ENCODE data around the gene OXNAD1. TPM values are rescaled to one million over a fixed set of nuclear protein-coding genes. Genes with fewer than 3 reads are reported as not detected.
A peak's percentile ranks its signal among the peaks of the same experiment; 100 is the strongest.

The OXNAD1 gene
- total and polyA plus RNA-seq, 2 donors (not counting 1 experiment from before 2014, with no cell fraction given): 6.4 to 10.4 TPM

DNA sequence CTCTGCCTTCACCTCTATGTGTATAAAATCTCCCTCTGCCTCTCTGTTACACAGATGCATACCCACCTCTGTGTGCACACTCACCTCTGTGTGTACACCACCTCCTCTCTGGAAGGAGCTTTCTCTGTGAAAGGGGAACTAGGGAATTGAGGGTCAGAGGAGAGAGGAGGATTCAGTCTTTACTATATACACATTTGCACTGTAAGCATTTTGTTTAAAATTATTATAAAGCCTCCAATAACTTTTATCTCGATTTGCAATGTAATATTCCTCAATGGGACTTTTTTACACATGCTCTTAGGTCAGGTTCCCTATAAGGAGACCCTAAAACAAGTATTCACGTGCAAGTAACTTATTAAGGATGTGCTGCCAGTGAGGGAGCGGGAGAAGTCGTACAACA lies 82.5 kb downstream of the OXNAD1 start:
- H3K27ac ChIP-seq (ENCODE audit: insufficient read depth, low read length): no peak overlapping the region
- H3K9ac ChIP-seq (ENCODE audit: insufficient read depth, low read length): no peak overlapping the region
- H3K79me2 ChIP-seq (ENCODE audit: control insufficient read depth, insufficient read depth, low read length): no peaks in the 10 kb centered on the region
- no peaks in the 10 kb centered on the region for H3K9me3 ChIP-seq (ENCODE audit: control insufficient read depth, insufficient read depth, low read depth, low read length)
- no peaks in the 10 kb centered on the region for H4K20me1 ChIP-seq (ENCODE audit: control insufficient read depth, extremely low read depth, insufficient read depth, low read length)
- no peaks in the 10 kb centered on the region for H3K27me3 ChIP-seq (ENCODE audit: control insufficient read depth, insufficient read depth, low read length)
- no peak overlapping the region for H2AFZ ChIP-seq (ENCODE audit: low read length)
- DNase-seq (ENCODE audit: low read depth in 2 of 2): no peak
- peaks cover 13% of the 10 kb centered on the region for H3K4me1 ChIP-seq (ENCODE audit: control insufficient read depth, extremely low read depth, insufficient read depth, low read length)
- no peak overlapping the region for H3K4me2 ChIP-seq (ENCODE audit: extremely low read depth, insufficient read depth, low read length)
- TF ChIP-seq CTCF (conservative IDR thresholded peaks at IDR 0.05 in 1 of 2, IDR thresholded peaks at IDR 0.05 in 1 of 2; ENCODE audit: low read depth in 1 of 2, low read length in 2 of 2) (no peak), EZH2 (IDR thresholded peaks at IDR 0.05; ENCODE audit: low read length, missing control alignments) (no peak)
- no peak overlapping the region for H3K4me3 ChIP-seq (replicated peaks in 1 of 4; ENCODE audit: control extremely low read depth in 1 of 4, insufficient read depth in 1 of 4, low read depth in 3 of 4, low read length in 4 of 4)
- H3K36me3 ChIP-seq (ENCODE audit: control insufficient read depth, insufficient read depth, low read length): no peaks in the 10 kb centered on the region

GRCh38 chr3:16349986-16350596 lies 85.1 kb downstream of the OXNAD1 start:
- peak; percentile 78 to 79 for DNase-seq (ENCODE audit: low read depth in 2 of 2)
- no peak overlapping the region for H2AFZ ChIP-seq (ENCODE audit: low read length)
- H3K4me3 ChIP-seq (replicated peaks in 1 of 4; ENCODE audit: control extremely low read depth in 1 of 4, insufficient read depth in 1 of 4, low read depth in 3 of 4, low read length in 4 of 4): no peak overlapping the region
- H3K36me3 ChIP-seq (ENCODE audit: control insufficient read depth, insufficient read depth, low read length): no peaks in the 10 kb centered on the region
- H4K20me1 ChIP-seq (ENCODE audit: control insufficient read depth, extremely low read depth, insufficient read depth, low read length): no peaks in the 10 kb centered on the region
- H3K4me1 ChIP-seq (ENCODE audit: control insufficient read depth, extremely low read depth, insufficient read depth, low read length): peaks cover 13% of the 10 kb centered on the region
- no peak overlapping the region for H3K9ac ChIP-seq (ENCODE audit: insufficient read depth, low read length)
- TF ChIP-seq CTCF (conservative IDR thresholded peaks at IDR 0.05 in 1 of 2, IDR thresholded peaks at IDR 0.05 in 1 of 2; ENCODE audit: low read depth in 1 of 2, low read length in 2 of 2) (no peak), EZH2 (IDR thresholded peaks at IDR 0.05; ENCODE audit: low read length, missing control alignments) (no peak)
- no peaks in the 10 kb centered on the region for H3K9me3 ChIP-seq (ENCODE audit: control insufficient read depth, insufficient read depth, low read depth, low read length)
- H3K27me3 ChIP-seq (ENCODE audit: control insufficient read depth, insufficient read depth, low read length): no peaks in the 10 kb centered on the region
- H3K27ac ChIP-seq (ENCODE audit: insufficient read depth, low read length): peak overlapping the region; percentile 4
- no peaks in the 10 kb centered on the region for H3K79me2 ChIP-seq (ENCODE audit: control insufficient read depth, insufficient read depth, low read length)
- no peak overlapping the region for H3K4me2 ChIP-seq (ENCODE audit: extremely low read depth, insufficient read depth, low read length)

DNA sequence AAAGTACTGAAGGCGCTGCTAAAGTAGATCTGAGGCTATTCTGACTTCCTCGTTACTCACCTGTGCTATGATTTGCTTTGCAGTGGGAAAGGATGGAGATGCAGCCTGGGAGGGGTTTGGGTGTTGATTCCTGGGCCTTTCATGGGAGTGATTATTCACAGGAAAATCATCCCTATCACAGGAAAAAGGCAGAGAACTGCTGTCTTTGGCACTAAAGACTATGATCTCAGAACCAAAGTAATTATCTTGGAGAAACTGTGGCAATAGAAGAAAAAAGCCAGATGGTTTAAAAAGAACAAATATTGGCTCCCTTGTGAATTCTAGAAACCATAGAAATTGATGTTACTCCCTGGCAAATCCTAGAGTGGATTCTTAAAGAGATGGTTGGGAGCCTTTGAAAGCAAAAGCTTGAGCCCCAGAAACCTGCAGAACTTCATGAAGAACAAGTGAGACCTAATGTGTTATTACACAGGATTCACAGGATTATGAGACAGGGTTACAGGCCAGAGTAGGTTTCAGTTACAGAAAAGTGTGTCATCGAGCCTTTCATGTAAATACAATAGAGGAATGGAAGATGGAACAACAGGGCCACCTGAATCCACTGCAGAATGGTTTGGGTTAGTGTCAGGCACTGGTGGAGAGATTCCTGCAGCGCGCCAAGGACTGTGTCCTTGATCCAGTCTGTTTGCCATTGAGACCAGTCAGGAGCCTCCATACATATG lies 85.7 kb downstream of the OXNAD1 start:
- H3K9ac ChIP-seq (ENCODE audit: insufficient read depth, low read length): no peak overlapping the region
- no peaks in the 10 kb centered on the region for H3K36me3 ChIP-seq (ENCODE audit: control insufficient read depth, insufficient read depth, low read length)
- no peaks in the 10 kb centered on the region for H3K79me2 ChIP-seq (ENCODE audit: control insufficient read depth, insufficient read depth, low read length)
- DNase-seq (ENCODE audit: low read depth in 2 of 2): peak in 1 of 2 donors; percentile 69
- H3K9me3 ChIP-seq (ENCODE audit: control insufficient read depth, insufficient read depth, low read depth, low read length): no peaks in the 10 kb centered on the region
- H3K27me3 ChIP-seq (ENCODE audit: control insufficient read depth, insufficient read depth, low read length): no peaks in the 10 kb centered on the region
- no peak for TF ChIP-seq CTCF (conservative IDR thresholded peaks at IDR 0.05 in 1 of 2, IDR thresholded peaks at IDR 0.05 in 1 of 2; ENCODE audit: low read depth in 1 of 2, low read length in 2 of 2)
- TF ChIP-seq EZH2 (IDR thresholded peaks at IDR 0.05; ENCODE audit: low read length, missing control alignments): no peak
- H3K4me1 ChIP-seq (ENCODE audit: control insufficient read depth, extremely low read depth, insufficient read depth, low read length): peaks cover 13% of the 10 kb centered on the region
- H2AFZ ChIP-seq (ENCODE audit: low read length): no peak overlapping the region
- H4K20me1 ChIP-seq (ENCODE audit: control insufficient read depth, extremely low read depth, insufficient read depth, low read length): no peaks in the 10 kb centered on the region
- H3K27ac ChIP-seq (ENCODE audit: insufficient read depth, low read length): no peak overlapping the region
- H3K4me2 ChIP-seq (ENCODE audit: extremely low read depth, insufficient read depth, low read length): peak overlapping the region; percentile 9
- H3K4me3 ChIP-seq (replicated peaks in 1 of 4; ENCODE audit: control extremely low read depth in 1 of 4, insufficient read depth in 1 of 4, low read depth in 3 of 4, low read length in 4 of 4): no peak overlapping the region
